HEK293T (cell line): ENCODE results near the gene NEU1.
"Not testable (repeated sequence)": the region's sequence is repeated elsewhere in the genome, so short reads cannot be mapped to it uniquely, and the experiment has no call there.

Source experiments
- CTCF ChIA-PET: fragments of 350-600 bp; formaldehyde crosslinking; extraction: SDS; loops from one replicate; lab custom pipeline; 2021; ENCODE audit warnings: antibody characterized with exemption, inconsistent platforms; lab: Yijun Ruan, JAX
- POLR2A ChIA-PET: fragments of 350-600 bp; formaldehyde crosslinking; extraction: SDS; loops from one replicate; lab custom pipeline; 2020; ENCODE audit warnings: antibody characterized with exemption, inconsistent platforms; lab: Yijun Ruan, JAX
- DNase-seq: peaks from one replicate; pipeline ENCODE4 v3.0.0; 2012; ENCODE audit warnings: mixed read lengths; ENCODE audit errors: extremely low spot score
- ARNT ChIP-seq: fragments of 450-650 bp; IDR thresholded peaks from 2 replicates; pipeline ENCODE4 v1.6.1; 2017; ENCODE audit warnings: mild to moderate bottlenecking
- BHLHE40 ChIP-seq: fragments of 450-650 bp; IDR thresholded peaks from 2 replicates; pipeline ENCODE4 v1.6.1; 2016; ENCODE audit warnings: mild to moderate bottlenecking, moderate library complexity, borderline replicate concordance
- CTBP1 ChIP-seq: fragments of 450-650 bp; IDR thresholded peaks from 2 replicates; pipeline ENCODE4 v1.6.1; 2016; ENCODE audit warnings: borderline replicate concordance
- ELF4 ChIP-seq: fragments of 450-650 bp; IDR thresholded peaks from 2 replicates; pipeline ENCODE4 v1.6.1; 2017; ENCODE audit warnings: antibody characterized with exemption
- FOXA1 ChIP-seq: fragments of 450-650 bp; IDR thresholded peaks from 2 replicates; pipeline ENCODE4 v1.6.1; 2016; ENCODE audit warnings: mild to moderate bottlenecking
- FOXK2 ChIP-seq: fragments of 450-650 bp; IDR thresholded peaks from 2 replicates; pipeline ENCODE4 v1.6.1; 2016; ENCODE audit warnings: mild to moderate bottlenecking
- FOXM1 ChIP-seq: fragments of 450-650 bp; IDR thresholded peaks from 2 replicates; pipeline ENCODE4 v1.6.1; 2017; ENCODE audit warnings: mild to moderate bottlenecking, borderline replicate concordance
- HDGF ChIP-seq: fragments of 450-650 bp; IDR thresholded peaks from 2 replicates; pipeline ENCODE4 v1.6.1; 2017; ENCODE audit warnings: antibody characterized with exemption, borderline replicate concordance
- L3MBTL2 ChIP-seq: fragments of 450-650 bp; conservative IDR thresholded peaks from 2 replicates; pipeline ENCODE4 v1.6.1; 2016; ENCODE audit warnings: mild to moderate bottlenecking
- LEF1 ChIP-seq: fragments of 450-650 bp; IDR thresholded peaks from 2 replicates; pipeline ENCODE4 v1.6.1; 2017; ENCODE audit warnings: mild to moderate bottlenecking, borderline replicate concordance
- NFRKB ChIP-seq: fragments of 450-650 bp; IDR thresholded peaks from 2 replicates; pipeline ENCODE4 v1.6.1; 2016; ENCODE audit warnings: mild to moderate bottlenecking, moderate library complexity
- SP1 ChIP-seq: fragments of 450-650 bp; IDR thresholded peaks from 2 replicates; pipeline ENCODE4 v1.6.1; 2017
- SUZ12 ChIP-seq: fragments of 450-650 bp; IDR thresholded peaks from 2 replicates; pipeline ENCODE4 v1.6.1; 2016; ENCODE audit warnings: mild to moderate bottlenecking
- TARDBP ChIP-seq: fragments of 450-650 bp; IDR thresholded peaks from 2 replicates; pipeline ENCODE4 v1.6.1; 2016
- ZNF384 ChIP-seq: fragments of 450-650 bp; IDR thresholded peaks from 2 replicates; pipeline ENCODE4 v1.6.1; 2016
- TF ChIP-seq, protein P1 (sequence below): fragments of 450-650 bp; IDR thresholded peaks from 2 replicates; pipeline ENCODE4 v1.6.1; 2016

The NEU1 gene

DNA sequence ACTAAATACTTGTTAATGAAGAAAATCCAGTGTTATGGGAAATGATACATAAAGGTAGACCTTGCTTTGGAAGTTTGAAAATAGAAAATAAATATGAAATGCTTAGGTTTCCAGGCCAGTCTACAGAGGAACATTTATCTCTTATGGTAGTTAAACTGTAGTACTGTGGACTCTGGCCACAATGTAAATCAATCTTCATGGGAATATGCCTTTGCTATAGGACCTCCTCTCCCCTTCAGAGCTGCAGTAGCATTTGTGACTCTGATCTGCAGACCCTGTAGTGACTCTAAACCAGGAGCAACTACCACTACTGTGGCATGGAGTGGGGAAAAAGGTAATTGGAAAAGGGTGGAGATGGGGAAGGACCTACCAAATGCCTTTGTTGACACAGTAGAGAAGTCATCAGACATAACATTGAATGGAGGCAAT, 42.7 kb downstream of the NEU1 start:
- TF ChIP-seq FOXA1 (no peak), ZNF384 (0 out of 2 replicates have a peak, but pooled peaks have one; percentile 1)
- POLR2A ChIA-PET, result interaction anchor here (0.6 to 4.7 kb wide), 7 partner anchors 11 to 357 kb away, joined by 3 to 25 read pairs (median 3); partner anchors contain the start of gene VARS1
- DNase-seq, result no peak
- CTCF ChIA-PET, result interaction anchor here (1.4 to 1.7 kb wide), 2 partner anchors 11 to 50 kb away, joined by 6 to 7 read pairs; no protein-coding TSS in a partner anchor

DNA sequence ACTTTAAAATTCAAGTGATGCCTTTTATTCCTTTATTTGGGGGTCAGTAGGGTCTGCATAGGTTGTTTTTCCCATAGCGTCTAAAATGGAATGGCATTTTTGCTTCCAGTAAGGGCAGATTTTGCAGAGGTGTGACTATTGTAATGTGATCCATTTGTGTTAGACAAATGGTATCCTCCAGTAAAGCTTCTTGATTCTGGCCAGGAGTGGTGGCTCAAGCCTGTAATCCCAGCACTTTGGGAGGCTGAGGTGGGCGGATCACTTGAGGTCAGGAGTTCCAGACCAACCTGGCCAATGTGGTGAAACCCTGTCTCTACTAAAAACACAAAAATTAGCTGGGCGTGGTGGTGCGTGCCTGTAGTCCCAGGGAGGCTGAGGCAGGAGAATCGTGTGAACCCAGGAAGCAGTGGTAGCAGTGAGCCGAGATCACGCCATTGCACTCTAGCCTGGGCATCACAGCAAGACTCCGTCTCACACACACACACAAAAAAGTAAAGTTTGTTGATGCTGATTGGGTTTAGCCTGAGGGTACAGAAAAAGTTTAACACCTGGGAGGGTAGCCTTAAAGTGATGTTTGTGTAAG, 44.6 kb downstream of the NEU1 start:
- not testable (repeated sequence) for DNase-seq
- POLR2A ChIA-PET, result interaction anchor here (0.8 to 4.7 kb wide), 7 partner anchors 8 to 81 kb away, joined by 3 to 25 read pairs (median 10); partner anchors contain the start of genes HSPA1B, LSM2 and VARS1
- CTCF ChIA-PET, result interaction anchor here (0.6 to 1.0 kb wide), 2 partner anchors 10 to 45 kb away, joined by 3 to 4 read pairs; no protein-coding TSS in a partner anchor

DNA sequence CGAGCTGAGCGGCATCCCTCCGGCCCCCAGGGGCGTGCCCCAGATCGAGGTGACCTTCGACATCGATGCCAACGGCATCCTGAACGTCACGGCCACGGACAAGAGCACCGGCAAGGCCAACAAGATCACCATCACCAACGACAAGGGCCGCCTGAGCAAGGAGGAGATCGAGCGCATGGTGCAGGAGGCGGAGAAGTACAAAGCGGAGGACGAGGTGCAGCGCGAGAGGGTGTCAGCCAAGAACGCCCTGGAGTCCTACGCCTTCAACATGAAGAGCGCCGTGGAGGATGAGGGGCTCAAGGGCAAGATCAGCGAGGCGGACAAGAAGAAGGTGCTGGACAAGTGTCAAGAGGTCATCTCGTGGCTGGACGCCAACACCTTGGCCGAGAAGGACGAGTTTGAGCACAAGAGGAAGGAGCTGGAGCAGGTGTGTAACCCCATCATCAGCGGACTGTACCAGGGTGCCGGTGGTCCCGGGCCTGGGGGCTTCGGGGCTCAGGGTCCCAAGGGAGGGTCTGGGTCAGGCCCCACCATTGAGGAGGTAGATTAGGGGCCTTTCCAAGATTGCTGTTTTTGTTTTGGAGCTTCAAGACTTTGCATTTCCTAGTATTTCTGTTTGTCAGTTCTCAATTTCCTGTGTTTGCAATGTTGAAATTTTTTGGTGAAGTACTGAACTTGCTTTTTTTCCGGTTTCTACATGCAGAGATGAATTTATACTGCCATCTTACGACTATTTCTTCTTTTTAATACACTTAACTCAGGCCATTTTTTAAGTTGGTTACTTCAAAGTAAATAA, 45.3 kb downstream of the NEU1 start:
- CTCF ChIA-PET, result interaction anchor here (0.6 to 1.0 kb wide), 2 partner anchors 9 to 44 kb away, joined by 3 to 4 read pairs; no protein-coding TSS in a partner anchor
- DNase-seq, result not testable (repeated sequence)
- POLR2A ChIA-PET, result interaction anchor here (0.8 to 4.7 kb wide), 6 partner anchors 9 to 80 kb away, joined by 3 to 25 read pairs (median 7); partner anchors contain the start of genes HSPA1B, LSM2 and VARS1

DNA sequence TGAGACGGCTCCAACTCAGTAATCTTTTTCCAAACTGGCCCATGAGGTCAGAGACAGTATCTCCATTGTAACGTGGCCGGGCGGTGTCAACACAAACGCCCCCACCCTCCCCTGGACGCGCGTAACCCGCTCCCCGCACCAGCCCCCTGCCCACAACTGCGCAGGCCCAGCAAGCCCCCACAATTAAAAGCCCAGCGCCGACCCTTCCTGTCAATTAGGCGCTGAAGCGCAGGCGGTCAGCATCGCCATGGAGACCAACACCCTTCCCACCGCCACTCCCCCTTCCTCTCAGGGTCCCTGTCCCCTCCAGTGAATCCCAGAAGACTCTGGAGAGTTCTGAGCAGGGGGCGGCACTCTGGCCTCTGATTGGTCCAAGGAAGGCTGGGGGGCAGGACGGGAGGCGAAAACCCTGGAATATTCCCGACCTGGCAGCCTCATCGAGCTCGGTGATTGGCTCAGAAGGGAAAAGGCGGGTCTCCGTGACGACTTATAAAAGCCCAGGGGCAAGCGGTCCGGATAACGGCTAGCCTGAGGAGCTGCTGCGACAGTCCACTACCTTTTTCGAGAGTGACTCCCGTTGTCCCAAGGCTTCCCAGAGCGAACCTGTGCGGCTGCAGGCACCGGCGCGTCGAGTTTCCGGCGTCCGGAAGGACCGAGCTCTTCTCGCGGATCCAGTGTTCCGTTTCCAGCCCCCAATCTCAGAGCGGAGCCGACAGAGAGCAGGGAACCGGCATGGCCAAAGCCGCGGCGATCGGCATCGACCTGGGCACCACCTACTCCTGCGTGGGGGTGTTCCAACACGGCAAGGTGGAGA, 47.4 kb downstream of the NEU1 start, which contains the start of the genes HSPA1A and HSPA1L:
TSS of gene HSPA1A (plus strand) at position 519 of the 814 bp plus-strand sequence. CDS start at position 733, 214 bp downstream.
TSS of gene HSPA1L (minus strand) at position 259 of the 814 bp plus-strand sequence. CDS start 3,311 bp downstream, outside the sequence.
- CTCF ChIA-PET, result interaction anchor here (1.9 kb wide), 1 partner anchor 24 kb away, joined by 5 read pairs; no protein-coding TSS in a partner anchor
- TF ChIP-seq L3MBTL2 (no peak), SP1 (no peak)
- DNase-seq, result no peak
- POLR2A ChIA-PET, result interaction anchor here (0.6 to 4.4 kb wide), 33 partner anchors 9 to 1157 kb away, joined by 3 to 104 read pairs (median 5); partner anchors contain the start of genes C6orf47, CLIC1, DDX39B and EHMT2

DNA sequence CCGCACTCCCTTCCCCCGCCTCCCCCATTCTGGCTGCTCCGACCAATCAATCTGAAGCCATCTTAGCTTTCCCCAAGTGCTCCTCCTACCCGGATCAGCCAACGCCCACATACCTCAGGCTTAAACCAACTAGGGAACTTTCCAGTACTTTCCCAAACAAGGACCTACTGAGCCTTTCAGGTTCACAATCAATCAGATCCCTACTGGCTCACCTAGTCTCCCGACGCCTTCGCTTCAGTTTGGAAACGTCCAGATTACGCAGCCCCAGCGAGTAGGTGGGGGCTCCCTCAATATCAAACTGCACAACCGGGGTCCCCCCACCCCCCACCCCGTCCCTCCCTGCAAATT, 48.0 kb downstream of the NEU1 start:
- DNase-seq, result no peak
- ChIA-PET CTCF (interaction anchor here (0.6 to 1.9 kb wide), 2 partner anchors 23 to 1086 kb away, joined by 3 to 5 read pairs; no protein-coding TSS in a partner anchor), POLR2A (interaction anchor here (0.5 to 4.4 kb wide), 43 partner anchors 8 to 1157 kb away, joined by 3 to 104 read pairs (median 5); partner anchors contain the start of genes C6orf47, CLIC1, DDX39B and EHMT2)
- TF ChIP-seq ARNT (no peak), ELF4 (no peak), LEF1 (no peak), FOXM1 (no peak), HDGF (no peak), SUZ12 (no peak), NFRKB (no peak), FOXK2 (no peak), BHLHE40 (no peak), TARDBP (no peak), L3MBTL2 (no peak), FOXA1 (no peak), SP1 (no peak), ZNF384 (no peak), CTBP1 (no peak)
- TF ChIP-seq, protein P1, sequence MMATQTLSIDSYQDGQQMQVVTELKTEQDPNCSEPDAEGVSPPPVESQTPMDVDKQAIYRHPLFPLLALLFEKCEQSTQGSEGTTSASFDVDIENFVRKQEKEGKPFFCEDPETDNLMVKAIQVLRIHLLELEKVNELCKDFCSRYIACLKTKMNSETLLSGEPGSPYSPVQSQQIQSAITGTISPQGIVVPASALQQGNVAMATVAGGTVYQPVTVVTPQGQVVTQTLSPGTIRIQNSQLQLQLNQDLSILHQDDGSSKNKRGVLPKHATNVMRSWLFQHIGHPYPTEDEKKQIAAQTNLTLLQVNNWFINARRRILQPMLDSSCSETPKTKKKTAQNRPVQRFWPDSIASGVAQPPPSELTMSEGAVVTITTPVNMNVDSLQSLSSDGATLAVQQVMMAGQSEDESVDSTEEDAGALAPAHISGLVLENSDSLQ, result no peak

DNA sequence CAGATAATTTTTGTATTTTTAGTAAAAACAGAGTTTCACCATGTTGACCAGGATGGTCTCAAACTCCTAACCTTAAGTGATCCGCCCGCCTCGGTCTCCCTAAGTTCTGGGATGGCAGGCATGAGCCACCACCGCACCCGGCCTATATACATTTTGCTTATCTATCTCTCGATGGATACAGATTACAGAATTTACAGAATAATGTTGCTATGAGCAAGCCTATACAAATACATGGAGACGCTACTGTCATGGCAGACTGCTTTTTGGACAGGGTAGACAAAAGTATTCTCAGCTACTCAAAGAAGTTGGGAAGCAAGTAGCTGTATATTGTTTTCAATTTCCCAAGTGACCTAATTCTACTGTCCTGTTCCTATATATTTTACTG, 49.2 kb downstream of the NEU1 start:
- TF ChIP-seq LEF1 (no peak), CTBP1 (no peak), ARNT (no peak), NFRKB (no peak), FOXK2 (no peak)
- TF ChIP-seq, protein P1, result no peak
- ChIA-PET POLR2A (interaction anchor here (0.9 to 4.4 kb wide), 13 partner anchors 8 to 1158 kb away, joined by 3 to 104 read pairs (median 8); partner anchors contain the start of genes HSPA1B and VARS1), CTCF (interaction anchor here (0.6 to 1.9 kb wide), 3 partner anchors 22 to 315 kb away, joined by 3 to 7 read pairs (median 5); partner anchors contain the start of gene ATF6B)
- no peak for DNase-seq
